Measurements from ENCODE around the gene TRABD. TPM values are rescaled to one million over a fixed set of nuclear protein-coding genes. Genes with fewer than 3 reads are reported as not detected.
A peak's percentile ranks its signal among the peaks of the same experiment; 100 is the strongest.

Gene TRABD
- total RNA-seq, 1 donor from 2014 or later, result 25.9 TPM

- Mint-ChIP-seq H3K27me3 (ENCODE audit: unreplicated experiment) (no peaks in the 10 kb centered on the region), H3K4me3 (ENCODE audit: unreplicated experiment) (no peak overlapping the region), H3K9me3 (ENCODE audit: unreplicated experiment) (no peaks in the 10 kb centered on the region), H3K27ac (ENCODE audit: unreplicated experiment) (no peak overlapping the region), H3K4me1 (ENCODE audit: unreplicated experiment) (peaks cover 6% of the 10 kb centered on the region), H3K36me3 (ENCODE audit: unreplicated experiment) (no peaks in the 10 kb centered on the region)
- TF ChIP-seq, protein P1, sequence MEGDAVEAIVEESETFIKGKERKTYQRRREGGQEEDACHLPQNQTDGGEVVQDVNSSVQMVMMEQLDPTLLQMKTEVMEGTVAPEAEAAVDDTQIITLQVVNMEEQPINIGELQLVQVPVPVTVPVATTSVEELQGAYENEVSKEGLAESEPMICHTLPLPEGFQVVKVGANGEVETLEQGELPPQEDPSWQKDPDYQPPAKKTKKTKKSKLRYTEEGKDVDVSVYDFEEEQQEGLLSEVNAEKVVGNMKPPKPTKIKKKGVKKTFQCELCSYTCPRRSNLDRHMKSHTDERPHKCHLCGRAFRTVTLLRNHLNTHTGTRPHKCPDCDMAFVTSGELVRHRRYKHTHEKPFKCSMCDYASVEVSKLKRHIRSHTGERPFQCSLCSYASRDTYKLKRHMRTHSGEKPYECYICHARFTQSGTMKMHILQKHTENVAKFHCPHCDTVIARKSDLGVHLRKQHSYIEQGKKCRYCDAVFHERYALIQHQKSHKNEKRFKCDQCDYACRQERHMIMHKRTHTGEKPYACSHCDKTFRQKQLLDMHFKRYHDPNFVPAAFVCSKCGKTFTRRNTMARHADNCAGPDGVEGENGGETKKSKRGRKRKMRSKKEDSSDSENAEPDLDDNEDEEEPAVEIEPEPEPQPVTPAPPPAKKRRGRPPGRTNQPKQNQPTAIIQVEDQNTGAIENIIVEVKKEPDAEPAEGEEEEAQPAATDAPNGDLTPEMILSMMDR (IDR thresholded peaks at IDR 0.05), result no peak
- DNase-seq (ENCODE audit: extremely low spot score, unreplicated experiment), result no peak
These were observed 5.6 kb upstream of the TRABD start for GRCh38 chr22:50179937-50180726.

DNA sequence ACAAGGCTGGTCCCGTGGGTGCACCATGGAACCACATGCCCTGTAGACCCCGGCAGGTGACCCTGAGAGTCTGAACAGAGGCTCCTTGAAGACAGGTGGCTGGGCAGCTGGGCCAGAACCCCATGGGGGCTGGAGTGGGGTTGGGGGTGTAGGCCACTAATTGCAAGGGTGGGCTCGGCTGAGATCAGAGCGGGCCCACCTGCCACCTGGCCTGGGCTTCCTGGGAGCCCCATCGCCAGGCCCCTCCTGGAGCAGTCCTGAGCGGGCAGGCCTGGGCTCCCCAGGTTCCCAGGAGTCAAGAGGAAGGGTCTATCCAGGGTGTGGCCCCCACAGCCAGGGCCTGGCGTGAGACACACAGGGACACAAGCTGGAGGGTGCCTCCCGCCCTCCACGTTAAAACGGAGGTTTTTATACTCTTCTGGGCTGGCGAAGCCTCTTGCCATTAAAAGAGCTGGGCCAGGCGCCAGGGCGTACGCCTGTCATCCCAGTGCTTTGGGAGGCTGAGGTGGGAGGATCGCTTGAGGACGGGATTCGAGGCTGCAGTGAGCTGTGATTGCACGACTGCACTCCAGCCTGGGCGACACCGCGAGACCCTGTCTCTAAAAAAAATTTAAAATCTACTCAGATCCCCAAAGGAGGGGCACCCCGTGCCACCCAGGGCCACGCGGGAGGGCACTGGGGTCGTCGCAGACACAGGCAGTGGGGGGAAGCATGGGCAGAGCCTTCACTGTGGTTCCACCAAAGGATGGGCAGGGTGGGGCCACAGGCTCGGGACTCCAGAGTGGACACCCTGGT, 4.8 kb upstream of the TRABD start:
- no peaks in the 10 kb centered on the region for H3K9me3 Mint-ChIP-seq (ENCODE audit: unreplicated experiment)
- TF ChIP-seq, protein P1 (IDR thresholded peaks at IDR 0.05), result no peak
- H3K27ac Mint-ChIP-seq (ENCODE audit: unreplicated experiment), result no peak overlapping the region
- H3K27me3 Mint-ChIP-seq (ENCODE audit: unreplicated experiment), result no peaks in the 10 kb centered on the region
- peaks cover 8% of the 10 kb centered on the region for H3K4me1 Mint-ChIP-seq (ENCODE audit: unreplicated experiment)
- no peaks in the 10 kb centered on the region for H3K36me3 Mint-ChIP-seq (ENCODE audit: unreplicated experiment)
- DNase-seq (ENCODE audit: extremely low spot score, unreplicated experiment), result no peak
- H3K4me3 Mint-ChIP-seq (ENCODE audit: unreplicated experiment), result no peak overlapping the region

DNA sequence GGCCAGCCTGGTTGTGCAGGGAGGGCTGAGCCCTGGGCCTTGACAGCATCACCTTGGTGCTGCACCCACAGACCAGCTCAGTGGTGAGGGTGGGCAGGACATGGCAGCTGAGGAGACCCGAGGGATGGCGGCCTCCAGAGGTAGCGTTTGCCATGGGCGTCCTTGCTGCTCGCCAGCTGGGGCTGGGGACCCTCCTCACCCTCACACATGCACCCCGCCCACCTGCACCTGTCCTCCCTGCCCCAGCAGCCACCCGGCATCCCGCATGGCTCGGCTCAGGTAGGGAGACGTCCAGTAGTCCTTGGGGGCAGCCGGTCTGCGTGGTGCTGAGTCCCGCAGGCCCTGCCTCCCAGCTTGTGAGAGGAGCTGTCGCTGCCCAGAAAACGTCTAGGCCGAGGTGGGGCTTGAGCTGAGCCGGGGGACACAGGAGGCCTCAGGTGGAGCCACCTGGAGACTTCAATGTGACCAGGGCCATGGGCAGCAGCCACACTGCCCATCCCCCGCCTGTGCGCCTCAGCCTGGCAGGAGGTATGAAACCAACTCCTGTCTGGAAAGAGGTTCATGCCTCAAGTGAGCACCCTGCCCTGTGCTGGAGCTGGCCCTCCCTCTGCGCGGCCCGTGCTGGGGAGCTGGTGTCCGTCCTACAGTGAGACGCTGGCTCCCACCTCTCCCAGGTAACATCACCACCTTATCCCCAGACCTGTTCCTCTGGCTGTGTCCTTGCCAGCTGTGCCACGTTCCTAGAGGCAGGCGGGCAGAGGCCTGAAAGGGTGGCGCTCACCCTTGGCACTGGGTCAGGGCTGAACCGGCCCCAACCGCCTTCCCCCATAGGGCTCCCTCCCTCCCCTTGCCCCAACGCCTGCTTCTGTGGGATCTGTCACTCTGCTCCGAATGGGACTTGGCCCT, 3.3 kb upstream of the TRABD start:
- TF ChIP-seq, protein P1 (IDR thresholded peaks at IDR 0.05), result no peak
- no peaks in the 10 kb centered on the region for H3K27me3 Mint-ChIP-seq (ENCODE audit: unreplicated experiment)
- DNase-seq (ENCODE audit: extremely low spot score, unreplicated experiment), result no peak
- H3K4me1 Mint-ChIP-seq (ENCODE audit: unreplicated experiment), result peaks cover 13% of the 10 kb centered on the region
- H3K27ac Mint-ChIP-seq (ENCODE audit: unreplicated experiment), result no peak overlapping the region
- no peaks in the 10 kb centered on the region for H3K9me3 Mint-ChIP-seq (ENCODE audit: unreplicated experiment)
- H3K4me3 Mint-ChIP-seq (ENCODE audit: unreplicated experiment), result no peak overlapping the region
- no peaks in the 10 kb centered on the region for H3K36me3 Mint-ChIP-seq (ENCODE audit: unreplicated experiment)

DNA sequence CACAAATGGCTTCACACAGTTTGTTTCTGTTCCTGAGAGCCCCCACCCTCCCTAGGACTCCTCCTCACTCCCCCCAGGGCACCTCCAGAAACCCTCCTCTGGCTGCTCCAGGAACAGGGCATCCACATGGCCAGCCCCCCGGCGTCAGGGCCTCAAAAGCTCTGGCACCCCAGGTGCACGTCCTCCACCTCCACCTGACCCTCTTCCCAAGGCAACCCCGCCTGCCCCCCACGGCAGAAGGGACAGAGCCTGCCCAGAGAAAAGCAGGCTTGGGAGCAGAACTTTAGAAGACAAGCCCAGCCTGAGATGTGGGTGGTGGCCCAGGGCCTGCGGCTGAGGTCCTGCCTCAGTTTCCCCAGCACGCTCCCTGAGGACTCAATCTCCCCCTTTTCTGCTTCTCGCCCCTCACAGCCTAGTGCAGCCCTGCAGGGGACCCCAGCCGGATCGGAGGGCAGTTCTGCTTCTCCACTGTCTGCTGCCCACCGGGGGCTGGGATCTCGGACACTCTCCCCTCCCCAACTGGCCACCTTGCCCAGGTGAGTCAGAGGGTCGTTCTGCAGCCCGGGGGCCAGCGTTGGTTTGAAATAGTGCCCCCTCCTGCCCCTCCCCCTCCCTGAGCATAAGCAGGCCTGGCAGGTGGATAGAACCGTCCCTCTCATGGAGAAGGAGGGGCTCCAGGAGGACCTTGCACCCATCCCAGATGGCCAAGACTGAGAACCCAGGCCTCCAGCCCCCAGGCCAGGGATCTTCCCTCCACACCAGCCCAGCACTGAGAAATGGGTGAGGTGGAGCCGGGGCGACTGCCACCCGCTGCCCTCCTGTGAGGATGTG, 2.4 kb upstream of the TRABD start:
- Mint-ChIP-seq H3K9me3 (ENCODE audit: unreplicated experiment) (no peaks in the 10 kb centered on the region), H3K4me1 (ENCODE audit: unreplicated experiment) (peaks cover 14% of the 10 kb centered on the region), H3K36me3 (ENCODE audit: unreplicated experiment) (no peaks in the 10 kb centered on the region), H3K27ac (ENCODE audit: unreplicated experiment) (peak overlapping the region; percentile 38), H3K4me3 (ENCODE audit: unreplicated experiment) (no peak overlapping the region), H3K27me3 (ENCODE audit: unreplicated experiment) (no peaks in the 10 kb centered on the region)
- DNase-seq (ENCODE audit: extremely low spot score, unreplicated experiment), result no peak
- TF ChIP-seq, protein P1 (IDR thresholded peaks at IDR 0.05), result no peak
